NCI-H460 (cell line): Measurements from ENCODE around the gene SYT15. TPM values are rescaled to one million over a fixed set of nuclear protein-coding genes. Genes with fewer than 3 reads are reported as not detected.

Experiments used
- DNase-seq: peaks from one replicate; pipeline ENCODE4 v3.0.0-alpha.2; 2016; ENCODE audit warnings: low read depth; ENCODE audit errors: extremely low read depth
- total RNA-seq: library from RNA; depleted of rRNA; stranded (reverse); fragments of >200 nt; shearing (Covaris generic); gene quantifications from 2 replicates; pipeline ENCODE4 v1.2.3, GENCODE V29; 2014

The SYT15 gene
- total RNA-seq, 1 experiment from 2014 or later: 0.10 TPM

DNA sequence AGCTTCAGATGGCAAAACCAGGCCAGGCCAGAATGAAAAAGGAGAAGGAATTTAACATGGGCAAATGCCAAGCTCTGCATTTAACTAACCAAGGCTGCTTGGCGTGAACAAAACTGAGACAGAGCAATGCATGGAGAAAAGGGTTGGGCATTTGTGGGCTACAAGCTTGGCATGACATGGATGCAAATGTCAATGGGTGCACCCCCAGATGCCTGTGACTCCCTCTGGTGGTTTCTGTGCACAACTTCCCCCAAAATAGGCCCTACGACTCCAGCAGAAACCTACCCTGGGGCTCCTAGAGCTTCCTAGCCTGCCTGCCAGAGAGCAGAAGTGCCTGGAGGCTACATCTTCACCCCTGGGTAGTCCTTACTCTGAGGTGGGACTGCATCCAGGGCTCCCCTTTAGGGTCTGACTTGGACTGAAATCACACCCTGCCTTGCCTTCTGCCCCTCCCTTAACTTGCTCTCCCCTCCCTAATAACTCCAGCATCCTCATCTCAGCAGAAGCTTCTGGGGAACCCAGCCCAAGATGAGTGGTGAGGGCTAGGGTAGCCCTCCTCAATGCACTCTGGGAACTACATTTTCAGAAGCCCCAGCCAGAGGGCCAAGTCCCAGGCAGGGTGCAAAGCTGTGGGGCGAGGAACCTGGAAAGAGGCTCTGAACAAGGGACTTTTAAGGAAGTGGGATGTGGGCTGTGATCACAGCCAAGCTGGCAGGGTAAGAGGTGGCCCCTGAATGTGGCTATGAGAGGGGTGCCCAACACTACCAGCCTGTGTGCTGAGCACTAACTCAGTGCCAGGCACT lies 33.7 kb upstream of the SYT15 start:
- DNase-seq: no peak

DNA sequence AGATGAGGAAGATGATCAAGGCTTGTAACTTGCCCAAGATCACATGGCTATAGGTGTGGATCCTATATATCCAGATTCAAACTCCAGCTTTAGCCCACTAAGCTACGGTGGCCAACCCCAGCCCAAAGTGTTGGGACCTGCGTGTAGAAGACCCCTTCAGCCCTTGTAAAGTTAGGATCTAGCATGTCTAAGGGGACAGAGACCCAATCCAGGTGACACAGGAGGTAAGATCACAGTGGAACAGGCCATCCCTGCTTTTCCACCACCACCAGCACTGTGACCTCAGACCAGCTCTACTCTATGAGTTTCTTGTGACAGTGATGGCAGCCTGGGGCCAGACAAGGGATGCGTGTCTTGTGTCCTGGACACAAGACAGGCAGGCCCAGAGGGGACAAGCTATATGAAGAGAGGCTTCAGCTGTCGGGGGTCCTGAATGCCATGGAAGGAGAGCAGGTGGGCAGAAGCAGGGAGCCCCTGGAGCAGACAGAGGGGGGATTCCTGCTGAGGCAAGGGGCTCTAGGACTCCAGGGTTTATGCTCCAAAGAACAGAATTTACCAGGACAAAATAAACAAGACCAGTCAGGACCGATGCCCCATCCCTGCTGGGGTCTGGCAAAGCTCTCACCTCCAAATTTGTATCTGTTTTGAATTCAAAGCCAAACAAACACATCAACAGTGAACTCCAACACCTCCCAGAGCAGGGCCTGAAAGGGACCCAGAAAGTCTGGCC lies 32.9 kb upstream of the SYT15 start:
- DNase-seq: no peak

DNA sequence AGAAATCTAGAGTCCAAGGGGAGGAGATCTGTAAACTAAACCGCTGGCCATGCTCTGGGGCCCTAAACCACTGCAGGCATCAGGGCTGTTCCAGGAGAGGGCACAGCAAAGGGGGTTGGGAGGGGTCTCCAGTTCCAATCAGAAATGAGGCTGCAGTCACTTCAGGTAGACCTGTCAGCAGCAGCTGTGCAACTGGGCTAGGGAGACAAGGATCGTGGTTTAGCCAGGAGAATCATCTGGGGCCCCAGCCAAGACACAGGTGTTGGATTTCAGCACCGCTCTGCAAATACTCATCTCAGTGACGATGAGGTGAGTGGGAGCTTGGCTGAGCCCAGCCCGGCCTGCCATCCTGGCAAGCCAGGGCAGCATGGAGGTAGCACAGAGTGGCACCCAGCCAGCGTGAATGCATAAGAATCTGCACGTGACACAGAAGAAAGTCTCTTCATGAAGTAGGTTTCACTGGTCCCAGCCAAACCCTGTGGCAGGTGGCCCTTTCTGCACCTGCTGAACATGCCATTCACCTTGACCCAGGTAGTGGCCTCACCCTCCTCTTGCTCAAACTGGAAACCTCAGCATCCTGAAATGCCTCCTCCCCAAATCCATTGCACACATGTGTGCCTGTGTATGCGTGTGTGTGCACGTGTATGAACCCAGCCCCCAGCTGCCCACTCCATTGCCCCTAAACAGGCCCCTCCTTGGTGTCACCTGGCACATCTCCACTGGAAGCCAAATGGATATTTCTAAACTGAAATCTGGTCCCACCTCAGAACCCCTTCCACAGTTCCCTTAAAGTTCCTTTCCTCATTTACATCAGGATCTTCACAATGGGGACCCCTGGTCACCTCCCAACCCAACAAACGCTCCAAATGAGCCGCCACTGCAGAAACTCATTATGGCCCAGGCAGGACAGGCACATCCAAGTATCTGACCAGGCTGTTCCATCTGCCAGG lies 32.1 kb upstream of the SYT15 start:
- no peak for DNase-seq

DNA sequence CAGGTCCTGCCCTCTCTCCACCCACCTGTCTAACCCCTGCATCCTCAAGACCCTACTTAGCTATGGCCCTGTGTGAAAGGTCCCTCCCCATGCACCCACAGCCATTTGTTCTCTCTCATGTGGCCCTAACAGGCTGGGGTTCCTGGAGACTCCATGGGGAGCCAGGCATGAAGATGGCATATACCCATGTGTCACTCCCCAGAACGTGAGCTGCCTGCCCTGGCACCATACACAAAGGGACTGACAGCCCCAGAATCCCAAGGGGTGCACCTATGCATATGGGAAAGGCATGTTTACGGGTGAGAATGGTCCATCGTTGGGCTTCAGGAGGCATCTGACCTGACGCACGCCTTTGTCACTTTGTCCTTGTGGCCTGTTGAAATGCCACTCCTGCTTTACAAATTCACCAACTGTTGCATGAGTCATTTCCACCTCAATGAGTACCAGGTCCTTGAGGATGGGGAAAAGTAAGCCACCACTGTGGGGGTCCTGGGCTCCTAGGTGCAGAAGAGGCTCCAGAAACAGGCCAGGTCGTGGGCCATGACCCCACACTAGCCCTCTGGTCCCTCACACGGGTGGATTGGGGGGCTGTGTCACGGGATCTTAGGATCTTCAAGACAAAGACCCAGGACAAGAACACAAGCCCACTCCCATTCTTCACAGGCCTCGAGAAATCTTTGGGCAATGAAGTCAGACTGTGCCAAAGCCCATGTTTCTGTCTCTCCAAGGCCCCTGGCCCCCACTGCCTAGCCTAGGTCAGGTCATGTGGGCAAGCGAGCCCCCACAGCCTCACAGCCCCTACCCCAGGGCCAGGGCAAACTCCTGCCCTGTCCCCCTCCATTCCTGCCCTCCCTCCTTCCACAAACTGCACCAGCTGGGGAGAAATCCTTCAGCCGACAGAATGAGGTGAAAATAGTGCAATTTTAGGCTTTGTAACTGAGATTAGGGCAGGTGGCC lies 31.1 kb upstream of the SYT15 start:
- no peak for DNase-seq

DNA sequence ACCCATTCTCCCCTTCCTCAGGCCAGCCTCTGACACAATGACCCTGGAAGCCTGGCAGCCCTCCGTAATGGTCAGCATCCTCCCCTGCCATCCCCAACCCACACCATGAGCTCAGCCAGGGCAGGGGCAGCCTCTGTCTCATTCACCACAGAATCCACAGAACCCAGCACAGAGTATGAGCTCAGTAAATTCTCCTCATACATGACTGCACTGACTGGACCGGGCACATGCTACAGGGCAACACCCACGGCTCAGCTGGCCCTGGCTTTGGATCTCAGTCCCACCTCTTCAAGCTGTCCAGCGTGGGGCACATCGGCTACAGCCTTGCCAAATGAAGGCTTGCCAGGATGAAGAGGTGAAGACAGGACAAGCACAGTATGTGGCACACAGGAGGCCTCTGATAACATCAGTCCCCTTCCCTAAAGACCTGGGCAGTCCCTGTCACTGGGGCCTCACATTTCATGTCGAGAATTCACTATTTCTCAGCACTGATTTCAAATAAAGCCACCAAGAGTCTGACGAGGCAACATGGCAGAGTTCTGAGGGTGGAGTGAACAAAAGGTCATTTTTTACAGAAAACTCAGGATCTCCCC lies 30.3 kb upstream of the SYT15 start:
- no peak for DNase-seq

DNA sequence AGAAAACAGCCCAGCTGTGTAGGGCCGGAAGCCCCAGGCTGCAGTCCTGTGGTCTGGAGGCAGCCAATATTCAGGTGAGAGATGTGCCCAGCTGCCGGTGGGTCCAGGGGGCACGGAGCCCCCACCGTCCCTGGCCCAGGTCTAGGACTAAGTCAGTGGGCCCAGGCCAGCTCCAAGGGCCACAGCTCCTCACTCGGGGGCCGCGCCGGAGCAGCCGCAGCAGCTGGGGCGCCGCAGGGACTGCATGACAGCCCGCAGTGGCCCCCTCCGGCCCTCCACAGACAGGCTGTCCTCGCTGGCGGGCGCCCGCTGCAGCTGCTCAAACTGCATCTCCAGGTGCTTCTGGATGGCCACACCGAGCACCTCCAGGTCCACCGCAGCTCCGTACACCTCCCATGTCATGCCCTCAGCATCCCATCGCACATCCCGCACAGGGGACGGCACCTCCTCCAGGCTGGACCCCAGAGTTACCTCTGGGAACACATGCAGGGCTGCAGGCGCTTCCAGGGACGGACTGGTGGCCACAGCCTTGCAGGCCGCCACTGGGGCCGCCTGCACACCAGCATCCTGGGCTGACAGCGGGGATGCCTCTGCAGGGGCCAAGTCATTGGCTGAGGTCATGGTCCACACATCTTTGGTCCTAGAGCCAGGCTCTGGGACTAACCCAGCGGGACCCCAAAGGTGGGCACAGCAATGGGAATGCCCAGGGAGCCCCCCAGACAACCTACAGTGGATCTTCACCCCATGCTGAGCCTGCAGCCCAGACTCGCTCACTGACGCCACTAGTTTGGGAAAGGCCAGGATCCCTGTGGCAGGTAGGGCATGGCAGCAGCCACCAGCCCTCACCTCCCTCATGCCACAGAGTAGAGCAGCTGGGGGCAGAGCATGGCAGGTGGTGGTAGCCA lies 29.5 kb upstream of the SYT15 start:
- DNase-seq: no peak

DNA sequence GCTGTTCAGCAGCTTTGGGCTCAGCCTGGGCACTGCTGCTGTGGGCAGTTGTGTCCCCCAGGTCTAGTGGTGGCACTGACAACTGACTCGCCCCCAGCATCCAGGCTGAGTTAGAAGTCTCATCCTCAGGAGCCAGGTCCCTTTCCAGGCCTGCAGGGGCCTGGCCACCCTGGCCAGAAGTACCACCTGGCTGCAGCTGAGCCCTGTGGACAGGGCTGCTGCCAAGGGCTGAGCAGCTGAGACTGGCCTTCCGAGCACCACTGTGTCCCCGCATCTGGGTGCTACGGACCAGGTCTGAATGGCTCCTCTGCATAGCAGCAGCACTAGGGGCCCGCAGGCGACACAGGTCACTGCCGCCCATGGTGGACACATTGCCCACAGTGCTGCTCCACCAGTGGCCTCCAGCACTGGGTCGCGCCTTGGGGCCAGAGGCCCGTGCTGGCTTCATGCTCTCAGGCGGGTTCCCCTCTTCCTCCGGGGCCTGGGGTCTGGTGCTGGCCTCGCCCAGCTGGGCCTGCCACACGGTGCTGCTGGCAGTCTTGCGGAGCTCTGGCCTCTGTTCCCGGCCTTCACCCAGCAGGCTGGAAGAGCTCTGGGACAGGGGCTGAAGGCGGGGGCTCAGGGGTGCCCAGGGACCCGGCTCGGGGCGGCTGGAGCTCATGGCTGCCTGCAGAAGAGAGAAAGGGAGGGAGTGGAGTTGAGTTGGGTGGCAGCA lies 28.7 kb upstream of the SYT15 start:
- no peak for DNase-seq

DNA sequence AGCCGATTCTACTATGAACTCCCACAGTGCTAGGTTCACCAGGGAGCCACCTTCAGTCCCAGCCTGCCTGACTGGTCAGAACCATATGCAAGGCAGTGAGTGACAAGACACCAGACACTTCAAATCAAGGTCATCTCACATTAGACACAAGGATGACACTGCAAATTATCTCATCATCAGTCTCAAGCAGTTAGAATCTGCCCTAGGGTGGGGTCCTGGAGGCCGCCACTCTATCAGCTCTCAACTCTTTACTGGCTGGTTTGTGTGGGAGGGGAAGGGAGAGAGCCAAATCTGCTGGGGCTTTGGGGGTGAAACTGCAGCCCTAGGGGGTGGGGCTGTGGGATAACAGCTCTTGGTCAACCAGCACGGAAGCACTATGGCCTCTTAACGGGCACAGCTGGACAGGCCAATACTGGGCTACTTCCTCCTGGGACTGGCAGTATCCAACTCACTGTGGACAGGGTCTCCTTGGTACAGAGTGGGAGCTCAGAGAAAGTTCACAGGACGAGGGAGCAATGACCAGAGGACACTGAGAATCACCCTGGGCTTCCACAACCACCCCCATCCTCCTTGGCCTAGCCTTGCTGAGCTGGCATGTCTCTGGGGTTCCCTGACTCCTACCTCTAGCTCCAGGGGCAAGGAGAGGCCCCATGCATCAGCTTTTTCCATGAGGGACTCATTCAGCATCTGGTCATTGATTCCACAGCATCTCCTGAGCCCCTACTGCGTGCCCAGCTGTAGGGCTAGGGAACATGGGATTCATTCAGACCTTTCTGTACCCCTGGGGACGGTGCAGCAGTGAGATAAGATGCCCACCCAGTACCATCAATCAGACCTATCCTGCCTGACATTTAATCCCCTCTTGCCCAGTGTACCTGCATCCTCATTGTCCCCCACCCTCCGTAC lies 27.9 kb upstream of the SYT15 start:
- no peak for DNase-seq

DNA sequence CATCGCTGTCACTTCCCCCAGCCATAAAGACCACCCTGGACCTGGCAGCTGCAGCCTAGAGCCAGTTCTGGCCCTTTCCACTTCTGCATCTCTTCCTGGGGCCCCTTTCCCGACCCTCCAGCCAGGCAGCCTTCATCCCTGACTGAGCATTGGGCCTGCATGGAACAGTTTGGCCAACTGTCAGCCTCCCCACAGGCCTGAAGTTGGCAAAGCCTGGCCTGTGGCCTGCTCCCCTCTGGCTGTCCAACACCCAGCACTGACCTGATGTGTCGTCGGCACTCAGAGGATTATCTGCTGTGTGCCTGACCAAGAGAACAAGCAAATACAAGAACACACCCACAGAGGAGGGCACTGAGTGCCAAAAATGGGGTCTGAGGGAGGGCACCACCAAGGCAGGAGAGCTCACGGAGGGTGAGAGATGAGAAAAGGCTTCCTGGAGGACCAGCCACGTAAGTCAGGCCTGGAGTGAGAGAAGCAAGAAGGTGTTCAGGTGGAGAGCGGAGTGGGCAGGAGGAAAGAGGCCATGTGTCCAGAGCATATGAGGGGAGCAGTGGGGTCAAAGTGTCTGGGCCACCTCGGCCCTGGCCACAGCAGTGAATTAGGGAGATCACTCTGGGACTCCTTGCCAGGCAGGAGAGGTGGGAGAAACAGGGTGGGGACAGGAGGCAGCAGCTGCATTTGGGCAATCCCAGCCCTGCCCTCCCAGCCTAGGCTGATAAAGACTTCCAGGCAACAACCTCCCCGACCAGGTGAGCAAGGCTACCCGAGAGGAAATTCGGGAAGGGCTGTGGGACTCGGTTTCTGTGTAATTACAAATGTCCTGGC lies 27.0 kb upstream of the SYT15 start:
- no peak for DNase-seq

DNA sequence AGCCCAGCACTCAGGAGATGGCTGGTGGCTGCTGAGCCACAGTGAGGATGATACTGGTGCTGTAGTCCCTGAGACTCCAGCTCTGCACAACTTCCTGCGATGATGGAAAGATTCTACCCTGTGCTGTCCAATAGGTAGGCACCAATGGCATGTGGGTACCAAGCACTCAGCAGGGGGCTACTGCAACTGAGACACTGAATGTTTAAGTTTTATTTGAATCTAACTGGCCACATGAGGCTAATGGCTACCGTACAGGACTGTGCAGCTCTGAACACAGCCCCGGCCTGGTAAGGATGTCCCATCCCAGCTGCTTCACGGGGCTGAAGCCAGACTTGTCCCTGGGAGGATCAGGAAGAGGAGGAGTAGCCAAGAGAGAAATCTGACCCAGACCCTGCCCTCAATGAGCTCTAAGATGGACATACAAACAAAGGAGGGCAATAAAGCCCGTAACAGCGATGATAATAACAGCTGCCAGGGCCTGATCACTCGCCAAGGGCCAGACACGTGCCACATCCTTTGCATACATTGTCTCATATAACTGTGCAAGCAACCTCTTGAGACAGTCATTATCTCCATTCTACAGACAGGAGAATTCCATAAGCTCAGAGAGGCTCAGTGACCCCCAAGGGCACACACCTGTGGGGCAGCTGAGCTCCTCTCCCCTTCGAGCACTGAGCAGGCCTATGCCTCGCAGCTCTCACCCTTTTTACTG lies 26.2 kb upstream of the SYT15 start:
- no peak for DNase-seq

DNA sequence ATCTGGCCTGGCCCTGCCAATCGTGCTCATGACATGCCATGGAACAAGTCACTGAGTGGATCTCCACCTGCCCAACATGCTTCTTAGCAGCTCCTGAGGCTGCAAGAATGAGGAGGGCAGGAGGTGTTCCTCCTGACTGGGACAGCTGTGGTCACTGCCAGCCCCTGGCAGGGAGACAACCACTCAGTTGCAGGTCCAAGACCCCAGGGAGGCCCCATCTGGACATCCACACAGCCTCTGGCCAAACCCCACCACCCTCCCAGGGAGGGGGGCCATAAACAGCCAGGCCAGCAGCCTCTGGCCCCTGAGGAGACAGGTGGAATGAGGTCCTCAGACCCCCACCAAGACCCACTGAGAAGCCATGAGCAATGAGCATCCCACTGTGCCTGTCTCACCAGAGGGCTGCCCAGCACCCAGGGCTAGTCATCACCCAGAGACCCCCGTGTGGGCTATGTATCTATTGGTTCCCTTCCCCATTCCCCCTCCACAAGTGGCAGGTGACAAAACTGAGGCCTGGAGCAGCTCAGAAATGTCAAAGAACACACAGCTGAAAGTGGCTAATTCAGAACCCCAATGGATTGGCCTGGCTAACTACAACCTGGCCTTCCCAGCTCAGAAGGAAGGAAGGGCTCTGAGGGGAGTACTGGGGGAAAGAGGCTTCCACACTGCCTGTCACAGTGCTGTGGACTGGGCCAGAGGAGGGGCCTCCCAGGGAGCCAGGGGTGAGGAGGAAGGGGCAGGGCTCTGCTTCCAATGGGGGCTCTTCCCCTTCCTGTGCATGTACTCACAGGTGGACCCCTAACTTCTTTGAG lies 25.5 kb upstream of the SYT15 start:
- DNase-seq: no peak

DNA sequence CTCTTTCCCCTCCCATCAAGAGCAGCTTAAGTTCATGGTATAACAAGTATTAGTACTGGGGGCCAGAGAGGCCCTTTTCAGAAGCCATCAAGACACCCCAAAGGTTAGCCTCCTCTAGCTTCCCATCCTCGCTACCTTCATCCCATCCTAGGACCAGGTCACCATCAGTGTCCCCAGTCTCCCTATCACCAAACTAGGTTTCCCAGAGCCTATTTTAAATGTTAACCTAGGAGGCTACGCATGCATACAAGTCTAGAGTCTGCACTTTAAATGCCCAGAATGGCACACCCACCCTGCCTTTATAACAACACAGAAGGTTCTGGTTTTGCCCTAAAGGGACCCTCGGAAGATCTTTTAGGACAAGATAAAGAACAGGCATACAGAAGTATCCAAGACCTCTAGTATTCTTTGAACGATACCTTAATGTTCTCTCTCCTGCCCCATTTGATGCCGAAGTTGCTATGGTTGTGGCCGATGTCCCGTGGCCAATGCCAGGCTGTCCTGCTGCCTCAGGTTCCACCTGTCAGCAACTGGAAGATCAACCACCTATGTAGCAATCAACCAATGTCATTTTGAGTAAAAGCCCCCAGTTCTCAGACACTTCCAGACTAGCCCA lies 24.7 kb upstream of the SYT15 start:
- DNase-seq: no peak

DNA sequence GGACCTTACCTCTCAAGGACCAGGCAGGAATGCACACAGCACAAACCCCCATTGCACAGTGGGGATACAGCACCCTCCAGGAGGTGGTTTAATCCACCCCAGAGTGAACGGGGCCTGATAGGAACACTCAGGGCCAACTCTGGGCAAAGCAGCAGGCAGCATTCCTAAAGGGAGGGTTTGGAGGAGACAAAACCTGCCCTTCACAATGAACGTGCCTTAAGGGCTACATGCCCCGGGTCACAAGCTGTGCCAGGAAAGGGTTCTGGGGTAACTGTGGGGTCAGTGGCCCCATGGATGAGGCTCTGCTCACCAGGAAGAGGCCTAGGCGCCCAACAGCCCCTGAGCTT lies 23.6 kb upstream of the SYT15 start:
- no peak for DNase-seq
